Activated CD8-positive, alpha-beta T cell treated with anti-CD3 and anti-CD28 coated beads for 36 hours (primary cell): Measurements from ENCODE around the gene LMLN. TPM values are rescaled to one million over a fixed set of nuclear protein-coding genes. Genes with fewer than 3 reads are reported as not detected.
"Not testable (repeated sequence)": the region's sequence is repeated elsewhere in the genome, so short reads cannot be mapped to it uniquely, and the experiment has no call there.

Experiments used
- ATAC-seq: fragments of 200-7000 bp; cut with Tn5 transposase; one replicate; pipeline ENCODE4 v1.10.0; 2021; ENCODE audit warnings: mild to moderate bottlenecking, moderate library complexity
- CTCF ChIA-PET: fragments of 350-600 bp; sonication (Branson Sonifier 250); formaldehyde crosslinking; loops from one replicate; lab custom pipeline; 2021; ENCODE audit warnings: antibody characterized with exemption; lab: Charles Lee
- POLR2A ChIA-PET: fragments of 350-600 bp; sonication (Branson Sonifier 250); formaldehyde crosslinking; loops from one replicate; lab custom pipeline; 2021; ENCODE audit warnings: antibody characterized with exemption; lab: Charles Lee
- DNase-seq: peaks from one replicate; pipeline ENCODE4 v3.0.0-alpha.2; 2020
- H3K27ac Mint-ChIP-seq: one replicate; pipeline ENCODE4 v1.8.0; 2021; ENCODE audit warnings: mild to moderate bottlenecking, mixed read lengths
- H3K27me3 Mint-ChIP-seq: one replicate; pipeline ENCODE4 v1.8.0; 2021; ENCODE audit warnings: mixed read lengths
- H3K36me3 Mint-ChIP-seq: one replicate; pipeline ENCODE4 v1.8.0; 2021; ENCODE audit warnings: low read depth, mixed read lengths
- H3K4me1 Mint-ChIP-seq: one replicate; pipeline ENCODE4 v1.8.0; 2021; ENCODE audit warnings: low read depth, mixed read lengths
- H3K4me3 Mint-ChIP-seq: one replicate; pipeline ENCODE4 v1.8.0; 2021; ENCODE audit warnings: mild to moderate bottlenecking, moderate library complexity, mixed read lengths
- H3K9me3 Mint-ChIP-seq: one replicate; pipeline ENCODE4 v1.8.0; 2021; ENCODE audit warnings: mixed read lengths
- intact Hi-C: fragments of 100-400 bp; cut with micrococcal nuclease; formaldehyde crosslinking; loops from one replicate; pipeline ENCODE4 v1.10.0; 2022
- total RNA-seq, 2 experiments: library from RNA; stranded (reverse); gene quantifications; one replicate each; pipeline ENCODE4 v1.2.3, GENCODE V29; 2021
- TF ChIP-seq, protein P1 (sequence below): fragments of 200-600 bp; IDR thresholded peaks from one replicate; pipeline ENCODE4 v1.8.0; 2022; ENCODE audit warnings: antibody characterized with exemption, mild to moderate bottlenecking

Gene LMLN, protein sequence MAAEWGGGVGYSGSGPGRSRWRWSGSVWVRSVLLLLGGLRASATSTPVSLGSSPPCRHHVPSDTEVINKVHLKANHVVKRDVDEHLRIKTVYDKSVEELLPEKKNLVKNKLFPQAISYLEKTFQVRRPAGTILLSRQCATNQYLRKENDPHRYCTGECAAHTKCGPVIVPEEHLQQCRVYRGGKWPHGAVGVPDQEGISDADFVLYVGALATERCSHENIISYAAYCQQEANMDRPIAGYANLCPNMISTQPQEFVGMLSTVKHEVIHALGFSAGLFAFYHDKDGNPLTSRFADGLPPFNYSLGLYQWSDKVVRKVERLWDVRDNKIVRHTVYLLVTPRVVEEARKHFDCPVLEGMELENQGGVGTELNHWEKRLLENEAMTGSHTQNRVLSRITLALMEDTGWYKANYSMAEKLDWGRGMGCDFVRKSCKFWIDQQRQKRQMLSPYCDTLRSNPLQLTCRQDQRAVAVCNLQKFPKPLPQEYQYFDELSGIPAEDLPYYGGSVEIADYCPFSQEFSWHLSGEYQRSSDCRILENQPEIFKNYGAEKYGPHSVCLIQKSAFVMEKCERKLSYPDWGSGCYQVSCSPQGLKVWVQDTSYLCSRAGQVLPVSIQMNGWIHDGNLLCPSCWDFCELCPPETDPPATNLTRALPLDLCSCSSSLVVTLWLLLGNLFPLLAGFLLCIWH
- 10 to 100 TPM in 1 of 2 experiments, 1 to 10 TPM in 1; 6.3 to 10.4 TPM for total RNA-seq

DNA sequence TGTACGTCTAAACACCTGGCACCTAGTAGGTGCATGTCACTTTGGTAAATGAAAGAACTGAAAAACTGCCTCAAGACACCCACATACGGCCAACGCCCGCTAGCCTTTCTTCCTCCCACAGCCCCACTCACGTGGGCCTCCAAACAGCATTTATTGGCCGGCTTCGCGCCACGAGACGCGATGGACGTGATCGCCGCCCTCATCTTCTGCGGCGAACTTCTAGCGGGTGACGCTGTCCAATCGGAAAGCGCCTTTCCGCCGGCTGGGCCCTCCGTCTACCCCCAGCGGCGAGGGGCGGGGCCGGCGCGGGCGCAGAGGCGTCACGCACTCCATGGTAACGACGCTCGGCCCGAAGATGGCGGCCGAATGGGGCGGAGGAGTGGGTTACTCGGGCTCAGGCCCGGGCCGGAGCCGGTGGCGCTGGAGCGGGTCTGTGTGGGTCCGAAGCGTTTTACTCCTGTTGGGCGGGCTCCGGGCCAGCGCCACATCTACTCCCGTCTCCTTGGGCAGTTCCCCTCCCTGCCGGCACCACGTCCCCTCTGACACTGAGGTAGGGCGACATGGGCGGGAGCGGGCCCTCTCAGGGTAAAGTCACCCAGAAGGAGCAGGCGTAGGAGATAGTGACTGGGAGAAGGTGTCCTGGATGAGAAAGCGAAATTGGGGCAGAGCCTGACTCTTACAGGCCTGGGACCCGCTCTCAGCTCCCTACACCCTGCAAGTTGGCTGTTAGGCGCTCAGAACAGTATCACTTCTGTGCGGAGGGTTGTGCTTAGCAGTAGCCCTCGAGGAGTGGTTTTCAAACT, at the start of gene LMLN:
Gene LMLN, plus strand, starts transcription at position 327 of the 803 bp plus-strand sequence. Its CDS starts 29 bp downstream, at position 356.
- H3K4me3 Mint-ChIP-seq = peak within 1 kb of the TSS; percentile 92
- TF ChIP-seq, protein P1, sequence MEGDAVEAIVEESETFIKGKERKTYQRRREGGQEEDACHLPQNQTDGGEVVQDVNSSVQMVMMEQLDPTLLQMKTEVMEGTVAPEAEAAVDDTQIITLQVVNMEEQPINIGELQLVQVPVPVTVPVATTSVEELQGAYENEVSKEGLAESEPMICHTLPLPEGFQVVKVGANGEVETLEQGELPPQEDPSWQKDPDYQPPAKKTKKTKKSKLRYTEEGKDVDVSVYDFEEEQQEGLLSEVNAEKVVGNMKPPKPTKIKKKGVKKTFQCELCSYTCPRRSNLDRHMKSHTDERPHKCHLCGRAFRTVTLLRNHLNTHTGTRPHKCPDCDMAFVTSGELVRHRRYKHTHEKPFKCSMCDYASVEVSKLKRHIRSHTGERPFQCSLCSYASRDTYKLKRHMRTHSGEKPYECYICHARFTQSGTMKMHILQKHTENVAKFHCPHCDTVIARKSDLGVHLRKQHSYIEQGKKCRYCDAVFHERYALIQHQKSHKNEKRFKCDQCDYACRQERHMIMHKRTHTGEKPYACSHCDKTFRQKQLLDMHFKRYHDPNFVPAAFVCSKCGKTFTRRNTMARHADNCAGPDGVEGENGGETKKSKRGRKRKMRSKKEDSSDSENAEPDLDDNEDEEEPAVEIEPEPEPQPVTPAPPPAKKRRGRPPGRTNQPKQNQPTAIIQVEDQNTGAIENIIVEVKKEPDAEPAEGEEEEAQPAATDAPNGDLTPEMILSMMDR = no peak
- no peaks in the 10 kb centered on the region for H3K9me3 Mint-ChIP-seq
- intact Hi-C loops = loop anchor here (1.0 kb wide), 1 partner anchor 9 kb away; no protein-coding TSS in a partner anchor
- H3K27me3 Mint-ChIP-seq = no peaks in the 10 kb centered on the region
- H3K27ac Mint-ChIP-seq = peak within 1 kb of the TSS; percentile 98
- ATAC-seq (peak; percentile 93), DNase-seq (peak; percentile 97)
- ChIA-PET POLR2A (interaction anchor here (0.8 to 2.2 kb wide), 4 partner anchors 8 to 110 kb away, joined by 3 to 14 read pairs (median 5); partner anchors contain the start of gene RPL35A), CTCF (interaction anchor here (2.0 kb wide), 1 partner anchor 55 kb away, joined by 7 read pairs; no protein-coding TSS in a partner anchor)
- peaks cover 55% of the 10 kb centered on the region for H3K4me1 Mint-ChIP-seq
- H3K36me3 Mint-ChIP-seq = peaks cover 38% of the 10 kb centered on the region

DNA sequence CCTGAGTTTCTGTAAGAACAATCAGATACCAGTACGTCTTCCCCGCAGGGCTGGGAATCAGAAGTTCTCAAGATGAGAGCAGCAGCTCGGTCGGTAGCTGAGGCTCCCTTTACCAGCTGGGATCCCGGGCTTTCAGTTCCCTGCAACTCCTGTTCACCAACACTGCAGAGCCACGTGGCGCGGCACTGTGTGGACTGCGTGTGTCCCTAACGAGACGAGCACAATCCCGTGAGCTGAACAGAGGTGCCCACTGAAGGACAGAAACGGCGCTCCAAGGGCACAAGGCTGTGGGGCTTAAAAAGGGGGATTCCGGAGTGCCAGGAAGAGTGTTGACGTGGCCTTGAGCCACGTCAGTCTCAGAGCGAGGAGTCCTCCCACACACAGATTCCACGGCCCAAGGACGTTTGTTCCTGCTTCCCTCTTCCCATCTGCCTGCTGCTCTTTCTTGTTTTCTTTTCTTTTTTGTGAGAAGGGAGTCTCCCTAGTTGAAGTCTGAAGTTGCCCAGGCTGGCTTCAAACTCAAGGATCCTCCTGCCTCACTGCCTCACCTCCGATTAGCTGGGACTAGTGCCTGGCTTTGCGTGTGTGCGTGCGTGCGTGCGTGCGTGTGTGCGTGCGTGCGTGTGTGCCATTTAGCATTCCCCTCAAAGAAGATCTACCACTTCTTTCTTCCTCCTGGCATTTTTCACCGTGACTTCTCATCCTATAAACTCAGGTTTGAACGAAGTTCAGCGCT, 47.1 kb upstream of the LMLN start:
- no peaks in the 10 kb centered on the region for H3K9me3 Mint-ChIP-seq
- intact Hi-C loops = no loop called here
- DNase-seq = peak; percentile 8
- TF ChIP-seq, protein P1 = no peak
- ChIA-PET POLR2A (no interaction called here), CTCF (interaction anchor here (0.5 to 3.7 kb wide), 4 partner anchors 11 to 32 kb away, joined by 3 to 18 read pairs (median 4); no protein-coding TSS in a partner anchor)
- peaks cover 5% of the 10 kb centered on the region for H3K36me3 Mint-ChIP-seq
- H3K27me3 Mint-ChIP-seq = no peaks in the 10 kb centered on the region
- peaks cover 3% of the 10 kb centered on the region for H3K4me1 Mint-ChIP-seq
- peak overlapping the region; percentile 22 for H3K27ac Mint-ChIP-seq
- H3K4me3 Mint-ChIP-seq = peak overlapping the region; percentile 56
- ATAC-seq = peak; percentile 62

DNA sequence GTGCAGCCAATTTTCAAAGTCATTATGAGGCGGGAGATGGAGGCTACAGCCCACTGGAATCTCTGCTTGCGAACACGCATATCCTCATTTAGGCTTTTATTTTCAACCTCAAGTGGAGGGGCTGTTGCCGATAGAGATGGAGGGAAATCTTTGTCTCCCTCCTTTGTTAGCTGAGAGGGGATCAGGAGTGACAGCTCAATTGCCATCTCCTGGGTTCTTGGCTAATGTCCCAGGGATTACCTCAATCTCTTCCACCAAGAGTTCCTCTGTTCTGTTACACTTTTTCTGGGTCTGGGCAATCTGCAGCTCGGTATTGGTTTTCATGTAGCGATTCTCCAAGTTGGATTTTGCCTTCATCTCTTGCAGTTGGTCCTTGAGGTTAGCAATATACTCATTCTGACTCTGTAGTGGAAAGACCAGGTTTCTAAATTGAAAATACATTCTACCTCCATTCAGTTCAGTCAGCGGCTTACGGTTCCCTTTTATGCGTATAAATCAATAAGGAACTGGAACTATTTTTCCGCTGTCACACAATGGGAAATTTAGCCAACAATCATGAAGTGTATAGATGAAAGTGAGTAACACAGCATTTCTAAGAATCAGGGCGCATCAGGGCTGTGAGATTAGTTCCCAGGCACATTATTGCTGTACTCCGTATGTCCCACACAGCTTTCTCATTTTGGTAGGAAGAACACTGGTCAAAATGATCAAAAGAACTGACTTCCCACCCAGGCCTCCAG, 46.2 kb upstream of the LMLN start:
- H3K4me3 Mint-ChIP-seq = no peak overlapping the region
- H3K9me3 Mint-ChIP-seq = no peaks in the 10 kb centered on the region
- peaks cover 3% of the 10 kb centered on the region for H3K4me1 Mint-ChIP-seq
- POLR2A ChIA-PET = no interaction called here
- DNase-seq (no peak), ATAC-seq (no peak)
- no peaks in the 10 kb centered on the region for H3K27me3 Mint-ChIP-seq
- TF ChIP-seq, protein P1 = no peak
- intact Hi-C loops = no loop called here
- CTCF ChIA-PET = interaction anchor here (1.0 to 3.7 kb wide), 3 partner anchors 9 to 31 kb away, joined by 3 to 18 read pairs (median 4); no protein-coding TSS in a partner anchor
- H3K27ac Mint-ChIP-seq = peak overlapping the region; percentile 37
- H3K36me3 Mint-ChIP-seq = peaks cover 3% of the 10 kb centered on the region

DNA sequence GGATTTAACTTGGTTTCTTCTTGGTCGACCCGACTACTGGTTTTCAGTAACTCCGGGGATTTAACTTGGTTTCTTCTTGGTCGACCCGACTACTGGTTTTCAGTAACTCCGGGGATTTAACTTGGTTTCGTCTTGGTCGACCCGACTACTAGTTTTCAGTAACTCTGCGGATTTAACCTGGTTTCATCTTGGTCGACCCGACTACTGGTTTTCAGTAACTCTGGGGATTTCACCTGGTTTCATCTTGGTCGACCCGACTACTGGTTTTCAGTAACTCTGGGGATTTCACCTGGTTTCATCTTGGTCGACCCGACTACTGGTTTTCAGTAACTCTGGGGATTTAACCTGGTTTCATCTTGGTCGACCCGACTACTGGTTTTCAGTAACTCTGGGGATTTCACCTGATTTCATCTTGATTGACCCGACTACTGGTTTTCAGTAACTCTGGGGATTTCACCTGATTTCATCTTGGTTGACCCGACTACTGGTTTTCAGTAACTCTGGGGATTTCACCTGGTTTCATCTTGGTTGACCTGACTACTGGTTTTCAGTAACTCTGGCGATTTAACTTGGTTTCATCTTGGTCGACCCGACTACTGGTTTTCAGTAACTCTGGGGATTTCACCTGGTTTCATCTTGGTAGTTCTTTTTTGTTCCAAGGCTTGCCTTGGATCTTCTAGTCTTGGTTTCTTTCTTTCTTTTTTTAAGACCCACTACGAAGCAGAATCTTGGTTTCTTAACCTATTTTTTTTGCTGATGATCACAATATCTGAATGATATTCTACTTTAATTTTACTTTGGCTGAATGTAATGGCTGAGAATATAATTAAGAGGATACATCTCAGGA, 38.4 kb upstream of the LMLN start:
- H3K36me3 Mint-ChIP-seq, ATAC-seq, H3K4me3 Mint-ChIP-seq, H3K9me3 Mint-ChIP-seq, H3K27me3 Mint-ChIP-seq, intact Hi-C loops, CTCF ChIA-PET, H3K4me1 Mint-ChIP-seq, POLR2A ChIA-PET: not testable (repeated sequence)
- peak; percentile 12 for DNase-seq
- H3K27ac Mint-ChIP-seq = peak overlapping the region; percentile 39
